GM19463 (cell line): Measurements from ENCODE around the gene TDRD12.
"Not testable (repeated sequence)": the region's sequence is repeated elsewhere in the genome, so short reads cannot be mapped to it uniquely, and the experiment has no call there.

Source experiments
- ATAC-seq: cut with Tn5 transposase; IDR thresholded peaks from one replicate; pipeline ENCODE4 v1.9.1; 2021; ENCODE audit warnings: mild to moderate bottlenecking, moderate library complexity; ENCODE audit not compliant: unreplicated experiment

TDRD12 gene

GRCh38 chr19:32746631-32747196 lies 27.1 kb downstream of the TDRD12 start:
- ATAC-seq: not testable (repeated sequence)

- no peak for ATAC-seq
Measured at GRCh38 chr19:32748497-32748896, 28.9 kb downstream of the TDRD12 start.

- ATAC-seq: no peak
Measured at GRCh38 chr19:32748948-32749347, 29.4 kb downstream of the TDRD12 start.

GRCh38 chr19:32749361-32749760 lies 29.8 kb downstream of the TDRD12 start:
- ATAC-seq: no peak

- ATAC-seq: no peak
Measured at GRCh38 chr19:32750441-32751055, 31.0 kb downstream of the TDRD12 start.

GRCh38 chr19:32751066-32751465 lies 31.5 kb downstream of the TDRD12 start:
- ATAC-seq: no peak

GRCh38 chr19:32757189-32757588 lies 37.6 kb downstream of the TDRD12 start:
- ATAC-seq: no peak

- not testable (repeated sequence) for ATAC-seq
Measured at GRCh38 chr19:32765365-32765764, 45.8 kb downstream of the TDRD12 start.

GRCh38 chr19:32767951-32768679 lies 48.5 kb downstream of the TDRD12 start:
- no peak for ATAC-seq

GRCh38 chr19:32771596-32771995 lies 52.0 kb downstream of the TDRD12 start:
- no peak for ATAC-seq

GRCh38 chr19:32773126-32773525 lies 53.6 kb downstream of the TDRD12 start:
- ATAC-seq: no peak

GRCh38 chr19:32779082-32779481 lies 59.5 kb downstream of the TDRD12 start:
- ATAC-seq: no peak

GRCh38 chr19:32781280-32781679 lies 61.7 kb downstream of the TDRD12 start:
- ATAC-seq: no peak

GRCh38 chr19:32782089-32782488 lies 62.5 kb downstream of the TDRD12 start:
- not testable (repeated sequence) for ATAC-seq

- ATAC-seq: not testable (repeated sequence)
Measured at GRCh38 chr19:32787161-32787813, 67.7 kb downstream of the TDRD12 start.

GRCh38 chr19:32787895-32788294 lies 68.3 kb downstream of the TDRD12 start:
- not testable (repeated sequence) for ATAC-seq

- ATAC-seq: no peak
Measured at GRCh38 chr19:32789429-32789828, 69.9 kb downstream of the TDRD12 start.

GRCh38 chr19:32798201-32798600 lies 78.6 kb downstream of the TDRD12 start:
- no peak for ATAC-seq

- no peak for ATAC-seq
Measured at GRCh38 chr19:32800191-32800590, 80.6 kb downstream of the TDRD12 start.

GRCh38 chr19:32800754-32801153 lies 81.2 kb downstream of the TDRD12 start:
- ATAC-seq: no peak

GRCh38 chr19:32802840-32803239 lies 83.3 kb downstream of the TDRD12 start:
- no peak for ATAC-seq

GRCh38 chr19:32808236-32808635 lies 88.7 kb downstream of the TDRD12 start:
- ATAC-seq: no peak
